SK-N-SH (cell line): ENCODE results near the gene RELCH. TPM values are rescaled to one million over a fixed set of nuclear protein-coding genes. Genes with fewer than 3 reads are reported as not detected.

ENCODE experiments used
- CTCF ChIA-PET: fragments of 300-600, 350-600 bp; formaldehyde crosslinking; extraction: SDS; loops from one replicate; lab custom pipeline; 2021; lab: Yijun Ruan, JAX
- POLR2A ChIA-PET: fragments of 350-600 bp; sonication (Branson Sonifier 250); formaldehyde crosslinking; extraction: SDS; loops from one replicate; lab custom pipeline; 2020; ENCODE audit warnings: antibody characterized with exemption, inconsistent platforms; lab: Yijun Ruan, JAX
- DNase-seq: peaks from one replicate; pipeline ENCODE4 v3.0.0; 2012
- H2AFZ ChIP-seq: fragments of 200-600 bp; sonication (generic); 2 replicates; pipeline ENCODE4 v1.8.1; 2016; ENCODE audit warnings: antibody characterized with exemption, mild to moderate bottlenecking, low read depth
- H3F3A ChIP-seq: fragments of 200-600 bp; sonication (generic); replicated peaks from 2 replicates; pipeline ENCODE3; 2016; ENCODE audit warnings: antibody characterized with exemption, mild to moderate bottlenecking; ENCODE audit not compliant: insufficient read depth
- H3K27ac ChIP-seq, 2 experiments: fragments of 200-500 bp in 1 of 2; fragments of 200-600 bp in 1 of 2; sonication (Bioruptor generic) in 1 of 2; sonication (generic), shearing (Covaris generic) in 1 of 2; 2 replicates each; pipeline versions ENCODE4 v1.5.1 to v1.6.1; 2014 to 2016; ENCODE audit warnings: low read depth in 2 of 2, inconsistent platforms in 1 of 2, low read length in 1 of 2, mild to moderate bottlenecking in 1 of 2, mixed read lengths in 1 of 2
- H3K27me3 ChIP-seq: fragments of 200-600 bp; sonication (generic), shearing (Covaris generic); 2 replicates; pipeline ENCODE4 v1.6.1; 2016; ENCODE audit warnings: mixed run types; ENCODE audit not compliant: insufficient read depth
- H3K36me3 ChIP-seq, 2 experiments: fragments of 200-500 bp in 1 of 2; fragments of 200-600 bp in 1 of 2; sonication (Bioruptor generic) in 1 of 2; sonication (generic) in 1 of 2; replicated peaks in 1 of 2; 2 replicates each; pipeline versions ENCODE3 to v1.5.1; 2014 to 2016; ENCODE audit warnings: low read length in 1 of 2, mild to moderate bottlenecking in 1 of 2; ENCODE audit not compliant: insufficient read depth in 2 of 2, control insufficient read depth in 1 of 2
- H3K4me1 ChIP-seq, 2 experiments: fragments of 200-500 bp in 1 of 2; fragments of 200-600 bp in 1 of 2; sonication (Bioruptor generic) in 1 of 2; sonication (generic), shearing (Covaris generic) in 1 of 2; 2 replicates each; pipeline versions ENCODE4 v1.5.1 to v1.6.1; 2014 to 2016; ENCODE audit warnings: low read depth in 1 of 2, low read length in 1 of 2, mixed run types in 1 of 2; ENCODE audit not compliant: insufficient read depth in 2 of 2, control insufficient read depth in 1 of 2
- H3K4me2 ChIP-seq: fragments of 200-600 bp; sonication (generic), shearing (Covaris generic); 2 replicates; pipeline ENCODE4 v1.6.1; 2017; ENCODE audit warnings: mixed run types
- H3K4me3 ChIP-seq, 2 experiments: fragments of 200-500 bp in 1 of 2; fragments of 200-600 bp in 1 of 2; sonication (Bioruptor generic) in 1 of 2; sonication (generic), shearing (Covaris generic) in 1 of 2; 2 replicates each; pipeline versions ENCODE4 v1.5.1 to v1.8.1; 2014 to 2016; ENCODE audit warnings: low read depth in 2 of 2, inconsistent platforms in 1 of 2, low read length in 1 of 2, mild to moderate bottlenecking in 1 of 2, mixed read lengths in 1 of 2, moderate library complexity in 1 of 2
- H3K79me2 ChIP-seq: fragments of 200-600 bp; sonication (generic); 2 replicates; pipeline ENCODE4 v1.8.1; 2017; ENCODE audit warnings: mild to moderate bottlenecking; ENCODE audit not compliant: insufficient read depth
- H3K9ac ChIP-seq: fragments of 200-600 bp; sonication (generic); 2 replicates; pipeline ENCODE4 v1.6.1; 2017; ENCODE audit warnings: mixed run types
- H3K9me2 ChIP-seq: fragments of 200-600 bp; sonication (generic); 2 replicates; pipeline ENCODE4 v1.6.1; 2017; ENCODE audit warnings: mixed run types
- H3K9me3 ChIP-seq: fragments of 200-600 bp; sonication (generic); 2 replicates; pipeline ENCODE4 v1.6.1; 2017; ENCODE audit warnings: mixed run types, mild to moderate bottlenecking, moderate library complexity
- H4K20me1 ChIP-seq: fragments of 200-600 bp; sonication (generic); 2 replicates; pipeline ENCODE4 v1.6.1; 2017; ENCODE audit warnings: mild to moderate bottlenecking, mixed run types; ENCODE audit not compliant: insufficient read depth
- CHD2 ChIP-seq: fragments of 150-350 bp; IDR thresholded peaks from 2 replicates; pipeline ENCODE4 v1.6.1; 2018; ENCODE audit warnings: low read length; ENCODE audit not compliant: partially characterized antibody
- EP300 ChIP-seq, 2 experiments: IDR thresholded peaks; 2 replicates each; pipeline versions ENCODE4 v1.4.0 to v1.6.1; 2012; ENCODE audit warnings: borderline replicate concordance in 1 of 2, low read depth in 1 of 2, low read length in 1 of 2
- FOSL2 ChIP-seq: IDR thresholded peaks from 2 replicates; pipeline ENCODE4 v1.4.0; 2012; ENCODE audit warnings: low read depth, mild to moderate bottlenecking, moderate library complexity, borderline replicate concordance
- FOXM1 ChIP-seq: IDR thresholded peaks from 2 replicates; pipeline ENCODE4 v1.4.0; 2012; ENCODE audit warnings: low read depth, mild to moderate bottlenecking
- GABPA ChIP-seq: IDR thresholded peaks from 2 replicates; pipeline ENCODE4 v1.4.0; 2012; ENCODE audit warnings: low read depth, mild to moderate bottlenecking
- JUND ChIP-seq: IDR thresholded peaks from 2 replicates; pipeline ENCODE4 v1.4.0; 2012
- MXI1 ChIP-seq: IDR thresholded peaks from 2 replicates; pipeline ENCODE4 v1.6.1; 2012; ENCODE audit warnings: mild to moderate bottlenecking, low read depth, low read length, improper control_type of control experiment
- POLR2AphosphoS5 ChIP-seq: IDR thresholded peaks from 2 replicates; pipeline ENCODE4 v1.6.1; 2012; ENCODE audit warnings: low read depth, low read length
- RCOR1 ChIP-seq: fragments of 150-350 bp; IDR thresholded peaks from 2 replicates; pipeline ENCODE4 v1.6.1; 2017; ENCODE audit warnings: antibody characterized with exemption, low read length
- TCF12 ChIP-seq: IDR thresholded peaks from 2 replicates; pipeline ENCODE4 v1.4.0; 2012
- TEAD4 ChIP-seq: IDR thresholded peaks from 2 replicates; pipeline ENCODE4 v1.4.0; 2012; ENCODE audit warnings: mild to moderate bottlenecking, borderline replicate concordance; ENCODE audit not compliant: insufficient read depth
- WGBS: methylation state at CpG from one replicate; pipeline ENCODE4 v1.1.6; 2017; ENCODE audit warnings: low lambda C conversion rate; 5-methylcytosine and 5-hydroxymethylcytosine counted together
- polyA plus RNA-seq, 3 experiments: library from polyadenylated mRNA; depleted of rRNA; stranded (reverse); fragments of >200 nt; gene quantifications; 2 replicates each; pipeline ENCODE4 v1.2.3, GENCODE V29; 2012
- TF ChIP-seq, protein P1 (sequence below): fragments of 150-350 bp; IDR thresholded peaks from 2 replicates; pipeline ENCODE4 v1.6.1; 2017; ENCODE audit warnings: antibody characterized with exemption, low read length, low read depth, borderline replicate concordance
- TF ChIP-seq, protein P2 (sequence below): IDR thresholded peaks from 2 replicates; pipeline ENCODE4 v1.4.0; 2012; ENCODE audit warnings: low read depth, borderline replicate concordance
- TF ChIP-seq, protein P3 (sequence below): fragments of 200-600 bp; sonication (generic); IDR thresholded peaks from 2 replicates; pipeline ENCODE4 v1.6.1; 2017; ENCODE audit warnings: antibody characterized with exemption, mild to moderate bottlenecking, moderate library complexity
- TF ChIP-seq, protein P4 (sequence below): IDR thresholded peaks from 2 replicates; pipeline ENCODE4 v1.6.1; 2012; ENCODE audit warnings: mild to moderate bottlenecking, low read depth, low read length, moderate library complexity

Gene RELCH
- polyA plus RNA-seq, 1 of the 3 experiments (the other 2 are of a cell fraction), result 7.4 TPM

DNA sequence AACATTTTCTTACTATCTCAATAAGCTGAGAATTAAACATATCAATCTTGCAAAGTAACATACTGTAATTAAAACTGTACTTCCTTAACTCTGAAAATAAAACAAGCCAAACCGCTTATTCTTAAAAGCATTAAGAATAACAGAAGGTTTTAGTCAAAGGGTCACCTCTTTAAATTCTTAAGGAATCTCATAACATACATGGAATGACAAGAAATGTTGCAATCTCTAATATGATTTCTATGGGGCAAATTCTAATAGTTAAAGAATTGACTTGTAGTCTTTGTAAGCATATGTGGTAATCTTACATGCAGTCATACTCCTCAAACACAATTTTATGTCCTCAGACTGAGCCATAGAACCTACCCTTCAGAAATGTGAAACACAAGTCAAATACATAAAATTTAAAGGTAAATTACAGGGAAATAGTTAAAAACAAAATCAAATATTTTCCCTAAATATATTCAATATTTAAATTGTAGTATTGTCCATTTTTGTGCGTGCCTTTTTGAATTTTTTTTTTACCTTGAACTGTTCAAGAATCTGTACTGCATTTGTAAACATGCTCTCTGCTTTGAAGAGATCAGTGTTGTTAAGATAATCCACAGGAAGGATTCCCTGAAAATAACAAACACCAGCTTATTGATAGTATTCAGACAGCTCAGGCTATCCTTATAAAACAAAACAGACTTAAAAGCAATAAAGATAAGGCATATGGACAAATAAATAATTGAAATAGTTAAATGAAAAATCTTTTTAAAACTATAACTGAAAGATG is 48.4 kb upstream of the RELCH start:
- H3K27me3 ChIP-seq, result no peaks in the 10 kb centered on the region
- no peak for DNase-seq
- H3K27ac ChIP-seq, result no peak overlapping the region
- H3K9me3 ChIP-seq, result no peaks in the 10 kb centered on the region
- WGBS, result 92% methylated on average over 2 of the region's 2 CpGs
- POLR2A ChIA-PET, result no interaction called here
- H3K4me2 ChIP-seq, result no peak overlapping the region
- H3K4me1 ChIP-seq, result no peaks in the 10 kb centered on the region; a peak in 1 of 4 replicates
- peaks cover 25 to 28% of the 10 kb centered on the region in 2 experiments for H3K36me3 ChIP-seq
- CTCF ChIA-PET, result interaction anchor here (1.0 to 6.8 kb wide), 3 partner anchors 7 to 556 kb away, joined by 3 to 66 read pairs (median 3); no protein-coding TSS in a partner anchor
- peaks cover 3% of the 10 kb centered on the region for H3F3A ChIP-seq
- H4K20me1 ChIP-seq, result no peaks in the 10 kb centered on the region
- no peaks in the 10 kb centered on the region for H3K79me2 ChIP-seq
- TF ChIP-seq, protein P1, sequence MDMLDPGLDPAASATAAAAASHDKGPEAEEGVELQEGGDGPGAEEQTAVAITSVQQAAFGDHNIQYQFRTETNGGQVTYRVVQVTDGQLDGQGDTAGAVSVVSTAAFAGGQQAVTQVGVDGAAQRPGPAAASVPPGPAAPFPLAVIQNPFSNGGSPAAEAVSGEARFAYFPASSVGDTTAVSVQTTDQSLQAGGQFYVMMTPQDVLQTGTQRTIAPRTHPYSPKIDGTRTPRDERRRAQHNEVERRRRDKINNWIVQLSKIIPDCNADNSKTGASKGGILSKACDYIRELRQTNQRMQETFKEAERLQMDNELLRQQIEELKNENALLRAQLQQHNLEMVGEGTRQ, result no peak
- TF ChIP-seq TEAD4 (no peak), POLR2AphosphoS5 (no peak), EP300 (IDR thresholded peaks at IDR 0.05; ENCODE audit: borderline replicate concordance in 1 of 2, low read depth in 1 of 2, low read length in 1 of 2) (no peak), GABPA (no peak), FOSL2 (no peak), CHD2 (no peak), TCF12 (no peak), MXI1 (no peak), FOXM1 (no peak), JUND (no peak), RCOR1 (no peak)
- TF ChIP-seq, protein P2, sequence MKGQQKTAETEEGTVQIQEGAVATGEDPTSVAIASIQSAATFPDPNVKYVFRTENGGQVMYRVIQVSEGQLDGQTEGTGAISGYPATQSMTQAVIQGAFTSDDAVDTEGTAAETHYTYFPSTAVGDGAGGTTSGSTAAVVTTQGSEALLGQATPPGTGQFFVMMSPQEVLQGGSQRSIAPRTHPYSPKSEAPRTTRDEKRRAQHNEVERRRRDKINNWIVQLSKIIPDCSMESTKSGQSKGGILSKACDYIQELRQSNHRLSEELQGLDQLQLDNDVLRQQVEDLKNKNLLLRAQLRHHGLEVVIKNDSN, result no peak
- TF ChIP-seq, protein P3, sequence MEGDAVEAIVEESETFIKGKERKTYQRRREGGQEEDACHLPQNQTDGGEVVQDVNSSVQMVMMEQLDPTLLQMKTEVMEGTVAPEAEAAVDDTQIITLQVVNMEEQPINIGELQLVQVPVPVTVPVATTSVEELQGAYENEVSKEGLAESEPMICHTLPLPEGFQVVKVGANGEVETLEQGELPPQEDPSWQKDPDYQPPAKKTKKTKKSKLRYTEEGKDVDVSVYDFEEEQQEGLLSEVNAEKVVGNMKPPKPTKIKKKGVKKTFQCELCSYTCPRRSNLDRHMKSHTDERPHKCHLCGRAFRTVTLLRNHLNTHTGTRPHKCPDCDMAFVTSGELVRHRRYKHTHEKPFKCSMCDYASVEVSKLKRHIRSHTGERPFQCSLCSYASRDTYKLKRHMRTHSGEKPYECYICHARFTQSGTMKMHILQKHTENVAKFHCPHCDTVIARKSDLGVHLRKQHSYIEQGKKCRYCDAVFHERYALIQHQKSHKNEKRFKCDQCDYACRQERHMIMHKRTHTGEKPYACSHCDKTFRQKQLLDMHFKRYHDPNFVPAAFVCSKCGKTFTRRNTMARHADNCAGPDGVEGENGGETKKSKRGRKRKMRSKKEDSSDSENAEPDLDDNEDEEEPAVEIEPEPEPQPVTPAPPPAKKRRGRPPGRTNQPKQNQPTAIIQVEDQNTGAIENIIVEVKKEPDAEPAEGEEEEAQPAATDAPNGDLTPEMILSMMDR, result no peak
- TF ChIP-seq, protein P4, sequence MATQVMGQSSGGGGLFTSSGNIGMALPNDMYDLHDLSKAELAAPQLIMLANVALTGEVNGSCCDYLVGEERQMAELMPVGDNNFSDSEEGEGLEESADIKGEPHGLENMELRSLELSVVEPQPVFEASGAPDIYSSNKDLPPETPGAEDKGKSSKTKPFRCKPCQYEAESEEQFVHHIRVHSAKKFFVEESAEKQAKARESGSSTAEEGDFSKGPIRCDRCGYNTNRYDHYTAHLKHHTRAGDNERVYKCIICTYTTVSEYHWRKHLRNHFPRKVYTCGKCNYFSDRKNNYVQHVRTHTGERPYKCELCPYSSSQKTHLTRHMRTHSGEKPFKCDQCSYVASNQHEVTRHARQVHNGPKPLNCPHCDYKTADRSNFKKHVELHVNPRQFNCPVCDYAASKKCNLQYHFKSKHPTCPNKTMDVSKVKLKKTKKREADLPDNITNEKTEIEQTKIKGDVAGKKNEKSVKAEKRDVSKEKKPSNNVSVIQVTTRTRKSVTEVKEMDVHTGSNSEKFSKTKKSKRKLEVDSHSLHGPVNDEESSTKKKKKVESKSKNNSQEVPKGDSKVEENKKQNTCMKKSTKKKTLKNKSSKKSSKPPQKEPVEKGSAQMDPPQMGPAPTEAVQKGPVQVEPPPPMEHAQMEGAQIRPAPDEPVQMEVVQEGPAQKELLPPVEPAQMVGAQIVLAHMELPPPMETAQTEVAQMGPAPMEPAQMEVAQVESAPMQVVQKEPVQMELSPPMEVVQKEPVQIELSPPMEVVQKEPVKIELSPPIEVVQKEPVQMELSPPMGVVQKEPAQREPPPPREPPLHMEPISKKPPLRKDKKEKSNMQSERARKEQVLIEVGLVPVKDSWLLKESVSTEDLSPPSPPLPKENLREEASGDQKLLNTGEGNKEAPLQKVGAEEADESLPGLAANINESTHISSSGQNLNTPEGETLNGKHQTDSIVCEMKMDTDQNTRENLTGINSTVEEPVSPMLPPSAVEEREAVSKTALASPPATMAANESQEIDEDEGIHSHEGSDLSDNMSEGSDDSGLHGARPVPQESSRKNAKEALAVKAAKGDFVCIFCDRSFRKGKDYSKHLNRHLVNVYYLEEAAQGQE, result no peak
- H3K9ac ChIP-seq, result no peak overlapping the region
- no peak overlapping the region for H3K4me3 ChIP-seq
- H3K9me2 ChIP-seq, result no peaks in the 10 kb centered on the region
- no peak overlapping the region for H2AFZ ChIP-seq
